ENCODE measurements around the gene CELF2. TPM values are rescaled to one million over a fixed set of nuclear protein-coding genes. Genes with fewer than 3 reads are reported as not detected.

Gene CELF2
- total RNA-seq (10 to 100 TPM; 48.9 to 83.1 (median 60.3) TPM), polyA plus RNA-seq (10 to 100 TPM in 2 of 3 donors, 1 to 10 TPM in 1; 6.0 to 27.5 (median 12.6) TPM)

GRCh38 chr10:11017570-11018431, at the start of gene CELF2:
TSS of gene CELF2 (plus strand) at chr10:11017872. CDS start at chr10:11018090, 218 bp downstream.
- 1% methylated on average over 133 of the region's 133 CpGs for WGBS, 2 donors
- peaks cover 0 to 22% (median 8%) of the 10 kb centered on the region in 4 donors for H3K4me1 ChIP-seq
- intact Hi-C loops (cut with DNase I): loop anchor here (2.0 to 5.0 kb wide), 3 partner anchors 106 to 220 kb away; no protein-coding TSS in a partner anchor
- peak within 1 kb of the TSS; percentile 63 to 94 (median 87) for H3K4me3 ChIP-seq
- TF ChIP-seq POLR2AphosphoS5 (IDR thresholded peaks at IDR 0.05): peak; percentile 5 to 29 (median 16)
- no peak for TF ChIP-seq CTCF (IDR thresholded peaks at IDR 0.05)
- TF ChIP-seq EP300 (IDR thresholded peaks at IDR 0.05): no peak
- H3K9me3 ChIP-seq: no peaks in the 10 kb centered on the region
- peak within 1 kb of the TSS; percentile 79 to 89 (median 85) for H3K27ac ChIP-seq
- H3K27me3 ChIP-seq: no peaks in the 10 kb centered on the region
- peak; percentile 81 for DNase-seq
- H3K36me3 ChIP-seq: no peaks in the 10 kb centered on the region

GRCh38 chr10:10968257-10968588, 49.4 kb upstream of the CELF2 start:
- Histone ChIP-seq H3K27me3 (no peaks in the 10 kb centered on the region), H3K4me1 (peaks cover 0 to 12% (median 8%) of the 10 kb centered on the region in 4 donors), H3K27ac (no peak overlapping the region), H3K4me3 (no peak overlapping the region), H3K9me3 (no peaks in the 10 kb centered on the region), H3K36me3 (no peaks in the 10 kb centered on the region)
- intact Hi-C loops (cut with DNase I): no loop called here
- no peak for DNase-seq
- TF ChIP-seq EP300 (IDR thresholded peaks at IDR 0.05) (no peak), CTCF (IDR thresholded peaks at IDR 0.05) (no peak), POLR2AphosphoS5 (IDR thresholded peaks at IDR 0.05) (no peak), POLR2A (IDR thresholded peaks at IDR 0.05) (no peak)
- 88 to 91% methylated on average over 4 of the region's 4 CpGs for WGBS, 2 donors

GRCh38 chr10:10973310-10973709, 44.4 kb upstream of the CELF2 start:
- DNase-seq: no peak
- intact Hi-C loops (cut with DNase I): no loop called here

GRCh38 chr10:10975647-10976046, 42.0 kb upstream of the CELF2 start:
- intact Hi-C loops (cut with DNase I): no loop called here
- H3K9me3 ChIP-seq: no peaks in the 10 kb centered on the region
- H3K4me3 ChIP-seq: no peak overlapping the region
- TF ChIP-seq POLR2A (IDR thresholded peaks at IDR 0.05) (no peak), EP300 (IDR thresholded peaks at IDR 0.05) (no peak), POLR2AphosphoS5 (IDR thresholded peaks at IDR 0.05) (no peak), CTCF (IDR thresholded peaks at IDR 0.05) (no peak)
- peaks cover 0 to 11% (median 0%) of the 10 kb centered on the region in 4 donors for H3K4me1 ChIP-seq
- no peaks in the 10 kb centered on the region for H3K36me3 ChIP-seq
- no peak overlapping the region for H3K27ac ChIP-seq
- DNase-seq: no peak
- 81 to 82% methylated on average over 2 of the region's 2 CpGs for WGBS, 2 donors
- H3K27me3 ChIP-seq: no peaks in the 10 kb centered on the region

More at GRCh38 chr10:10973310-10973709, 44.4 kb upstream of the CELF2 start:
- no peaks in the 10 kb centered on the region for H3K36me3 ChIP-seq
- no peak overlapping the region for H3K4me3 ChIP-seq
- no peaks in the 10 kb centered on the region for H3K9me3 ChIP-seq
- no peaks in the 10 kb centered on the region for H3K27me3 ChIP-seq
- no peak overlapping the region for H3K27ac ChIP-seq
- H3K4me1 ChIP-seq: peaks cover 0 to 6% (median 2%) of the 10 kb centered on the region in 4 donors
- TF ChIP-seq POLR2A (IDR thresholded peaks at IDR 0.05) (no peak), EP300 (IDR thresholded peaks at IDR 0.05) (no peak), CTCF (IDR thresholded peaks at IDR 0.05) (no peak), POLR2AphosphoS5 (IDR thresholded peaks at IDR 0.05) (no peak)
- 91 to 93% methylated on average over 5 of the region's 5 CpGs for WGBS, 2 donors

Data from sigmoid colon (tissue), 7 donors.